HG03139 (cell line): Measurements from ENCODE around the gene AOC1.
"Not testable (repeated sequence)": the region's sequence is repeated elsewhere in the genome, so short reads cannot be mapped to it uniquely, and the experiment has no call there.

Source experiments
- ATAC-seq: cut with Tn5 transposase; IDR thresholded peaks from one replicate; pipeline ENCODE4 v1.9.1; 2021; ENCODE audit not compliant: unreplicated experiment

The AOC1 gene

DNA sequence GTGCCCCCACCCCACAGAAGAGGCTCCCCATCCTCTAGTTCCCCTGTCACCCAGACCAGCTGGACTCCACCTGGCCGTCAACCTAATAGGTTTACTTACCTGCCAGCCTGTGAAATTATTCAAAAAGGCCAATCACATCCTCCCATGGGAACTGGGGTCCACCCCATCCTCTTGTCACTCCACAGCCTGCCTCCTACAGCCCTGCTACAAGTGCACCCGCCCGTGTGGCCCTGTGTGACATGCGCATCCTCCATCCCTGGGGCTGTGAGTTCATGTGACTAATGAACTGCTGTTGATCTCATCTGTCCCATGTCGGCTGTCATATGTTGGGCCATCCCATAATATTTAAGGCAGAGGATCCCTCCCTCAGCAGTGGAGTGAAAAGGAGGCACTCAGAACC lies 39.4 kb downstream of the AOC1 start:
- ATAC-seq, result no peak

DNA sequence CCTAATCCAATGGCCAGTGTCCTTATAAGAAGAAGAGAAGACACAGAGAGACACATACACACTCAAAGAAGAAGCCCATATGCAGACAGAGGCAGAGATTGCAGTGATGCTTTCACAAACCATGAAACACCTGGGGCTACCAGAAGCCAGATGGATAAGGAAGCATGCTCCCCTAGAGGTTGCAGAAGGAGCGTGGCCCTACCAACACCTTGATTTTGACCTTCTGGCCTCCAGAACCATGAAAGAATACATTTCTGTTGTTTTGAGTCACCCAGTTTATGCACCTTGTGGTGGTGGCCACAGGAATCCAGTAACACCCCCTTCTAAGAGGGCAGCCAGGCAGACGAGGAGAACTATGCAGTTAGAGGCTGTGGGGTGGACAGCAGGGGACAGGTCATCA lies 43.5 kb downstream of the AOC1 start:
- no peak for ATAC-seq

DNA sequence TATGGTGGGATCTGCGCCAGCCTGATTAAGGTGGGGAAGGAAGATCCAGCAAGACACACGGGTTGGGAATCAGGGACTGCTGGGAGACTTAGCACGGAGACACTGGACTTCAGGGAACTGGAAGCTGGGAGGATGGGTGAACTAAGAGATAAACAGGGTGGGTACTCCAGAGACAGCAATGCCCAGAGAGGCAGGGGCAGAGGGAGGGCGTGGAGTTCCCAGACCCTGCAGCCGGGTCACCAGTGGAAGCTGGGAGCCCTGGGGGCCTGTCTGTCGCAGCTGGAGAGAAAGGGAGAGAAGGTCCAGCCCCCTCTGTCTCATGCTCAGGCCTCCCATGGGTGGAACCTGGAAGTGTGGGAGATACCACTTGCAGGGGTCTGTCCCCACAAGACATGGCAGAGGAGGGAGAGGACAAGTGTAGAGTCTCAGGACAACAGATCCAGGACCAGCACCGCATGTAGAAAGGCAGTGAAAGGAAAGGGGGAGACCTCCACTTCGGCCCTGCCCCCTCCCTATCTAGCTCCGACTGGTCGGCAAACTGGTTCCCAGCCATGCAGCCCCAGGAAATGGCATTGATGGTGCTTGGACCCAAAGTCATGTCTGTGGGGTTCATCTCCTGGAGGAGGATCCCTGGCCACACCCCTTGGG lies 44.4 kb downstream of the AOC1 start:
- ATAC-seq, result no peak

DNA sequence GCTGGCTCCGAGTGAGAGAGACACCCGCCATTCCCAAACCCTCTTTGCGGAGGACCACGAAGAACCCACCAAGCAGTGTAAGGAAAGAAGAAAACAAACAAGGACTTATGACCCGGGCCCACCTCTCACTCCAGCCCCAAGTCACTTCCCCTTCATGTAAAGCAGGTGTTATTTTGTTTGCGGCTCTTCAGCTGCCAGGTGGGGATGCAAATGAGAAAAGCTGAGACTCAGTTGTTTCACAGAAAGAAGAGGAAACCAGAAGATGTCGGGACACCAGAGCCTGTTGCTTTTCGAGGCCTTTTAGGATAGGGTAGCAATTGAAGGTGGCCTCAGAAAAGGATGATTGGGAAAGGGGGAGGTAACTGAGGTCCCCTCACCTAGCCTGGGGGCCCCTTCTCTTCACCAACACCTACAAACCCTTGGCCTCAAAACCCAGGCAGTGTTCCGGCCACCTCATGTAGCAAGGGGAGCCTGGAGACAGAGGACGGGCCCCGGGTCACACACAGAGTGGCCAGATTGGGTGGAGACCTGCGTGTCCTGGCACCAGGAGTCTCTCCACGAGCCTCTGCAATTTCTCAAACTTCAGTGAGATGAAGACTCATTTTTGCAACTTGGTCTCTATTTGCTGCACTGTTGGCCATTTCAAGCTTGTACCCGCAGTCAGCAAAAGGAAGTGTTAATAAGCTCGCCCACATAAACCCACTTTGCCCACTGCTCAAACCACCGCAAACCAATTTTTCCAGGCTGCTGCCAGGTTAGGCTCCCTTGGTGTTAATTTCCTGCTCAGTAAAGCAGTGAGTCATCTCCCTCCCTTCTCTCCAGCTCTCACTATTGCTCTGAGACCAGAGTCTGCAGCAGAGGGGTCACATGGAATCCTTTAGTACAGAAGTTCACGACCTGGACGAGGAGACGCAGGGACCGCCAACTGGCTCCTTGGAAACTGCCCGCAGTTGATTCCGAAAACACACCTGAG lies 45.5 kb downstream of the AOC1 start:
- ATAC-seq, result no peak

DNA sequence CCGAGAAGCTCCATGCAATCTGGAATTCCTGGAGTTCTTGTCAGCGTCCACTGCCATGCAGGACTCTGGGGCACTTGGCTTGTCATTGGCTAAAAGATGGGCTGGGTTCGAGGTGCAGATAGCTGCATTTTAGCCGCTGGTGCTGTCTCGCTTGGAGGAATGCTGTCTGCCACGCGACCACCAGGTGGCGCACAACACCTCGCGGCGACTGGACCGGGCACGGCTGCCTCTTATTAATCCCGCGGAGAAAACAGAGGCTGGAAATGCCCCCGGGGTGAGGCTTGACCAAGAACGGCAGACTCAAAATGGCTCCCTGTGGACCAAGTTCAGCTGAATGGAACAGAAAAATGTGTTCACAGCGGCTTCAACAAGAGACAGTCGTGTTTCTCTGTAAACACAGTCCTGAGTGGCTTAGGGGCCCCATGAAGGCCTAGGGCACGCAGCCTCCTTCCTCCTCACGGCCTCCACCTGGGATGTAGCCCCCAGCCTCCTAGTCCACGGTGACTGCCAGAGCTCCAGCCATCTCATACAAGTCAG lies 46.2 kb downstream of the AOC1 start:
- no peak for ATAC-seq

DNA sequence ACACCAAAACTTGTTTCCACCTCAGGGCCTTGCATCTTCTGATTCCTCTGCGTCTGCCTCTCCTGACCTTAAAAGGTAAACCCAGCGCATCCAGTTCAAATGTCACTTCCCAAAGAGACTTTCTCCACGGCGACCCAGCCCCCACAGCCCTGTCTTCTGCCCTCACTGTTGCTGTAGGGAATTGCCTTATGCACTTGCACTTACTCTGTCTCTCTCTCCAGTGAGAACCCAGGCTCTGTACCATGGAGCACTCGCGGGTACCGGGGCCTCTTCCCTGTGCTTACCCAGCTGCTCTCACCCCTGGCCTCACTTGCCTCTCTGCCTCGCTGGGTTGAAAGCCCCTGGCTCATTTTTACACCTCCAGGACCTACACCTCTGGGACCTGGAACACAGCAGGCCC lies 48.4 kb downstream of the AOC1 start:
- no peak for ATAC-seq

DNA sequence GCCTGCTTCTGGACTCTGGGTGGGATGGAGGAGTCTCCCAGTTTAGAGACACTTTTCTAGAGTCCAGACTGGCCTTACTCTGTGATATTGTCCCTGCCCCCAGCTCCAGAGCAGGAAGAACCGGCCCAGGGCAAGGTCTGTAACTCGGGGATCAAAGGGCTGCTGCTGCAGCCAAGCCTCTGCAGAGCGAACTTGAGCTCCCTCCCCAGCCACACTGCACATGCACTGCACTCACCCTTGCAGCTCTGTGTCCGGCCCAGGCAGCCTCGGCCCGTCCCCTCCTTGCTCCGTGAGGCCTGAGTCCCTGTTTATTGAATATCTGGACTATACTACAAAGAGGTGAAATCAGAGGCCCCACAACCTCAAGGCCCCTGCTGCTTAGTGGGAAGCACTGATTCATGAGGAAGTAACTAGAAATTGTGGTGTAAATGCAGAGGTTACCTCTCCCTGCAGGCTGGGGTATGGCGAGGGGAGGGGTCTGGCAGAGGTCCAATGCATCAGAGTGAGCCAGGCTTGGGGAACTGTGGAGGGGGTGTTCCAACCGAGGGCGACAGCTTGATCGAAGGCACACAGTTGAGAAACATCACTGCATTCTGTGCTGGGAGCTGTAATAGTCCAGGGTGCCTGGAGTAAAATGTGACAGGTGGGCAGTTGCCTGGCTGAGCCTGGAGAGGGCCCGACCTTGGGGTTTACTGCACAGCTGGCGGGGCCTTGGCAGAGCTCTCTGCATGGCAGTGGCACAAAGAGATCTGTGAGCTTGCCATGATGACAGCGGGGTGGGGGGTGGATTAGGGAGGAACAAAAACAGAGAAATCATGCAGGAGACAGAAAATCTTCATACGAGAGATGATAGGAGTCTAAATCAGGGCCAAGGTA lies 49.1 kb downstream of the AOC1 start:
- no peak for ATAC-seq

DNA sequence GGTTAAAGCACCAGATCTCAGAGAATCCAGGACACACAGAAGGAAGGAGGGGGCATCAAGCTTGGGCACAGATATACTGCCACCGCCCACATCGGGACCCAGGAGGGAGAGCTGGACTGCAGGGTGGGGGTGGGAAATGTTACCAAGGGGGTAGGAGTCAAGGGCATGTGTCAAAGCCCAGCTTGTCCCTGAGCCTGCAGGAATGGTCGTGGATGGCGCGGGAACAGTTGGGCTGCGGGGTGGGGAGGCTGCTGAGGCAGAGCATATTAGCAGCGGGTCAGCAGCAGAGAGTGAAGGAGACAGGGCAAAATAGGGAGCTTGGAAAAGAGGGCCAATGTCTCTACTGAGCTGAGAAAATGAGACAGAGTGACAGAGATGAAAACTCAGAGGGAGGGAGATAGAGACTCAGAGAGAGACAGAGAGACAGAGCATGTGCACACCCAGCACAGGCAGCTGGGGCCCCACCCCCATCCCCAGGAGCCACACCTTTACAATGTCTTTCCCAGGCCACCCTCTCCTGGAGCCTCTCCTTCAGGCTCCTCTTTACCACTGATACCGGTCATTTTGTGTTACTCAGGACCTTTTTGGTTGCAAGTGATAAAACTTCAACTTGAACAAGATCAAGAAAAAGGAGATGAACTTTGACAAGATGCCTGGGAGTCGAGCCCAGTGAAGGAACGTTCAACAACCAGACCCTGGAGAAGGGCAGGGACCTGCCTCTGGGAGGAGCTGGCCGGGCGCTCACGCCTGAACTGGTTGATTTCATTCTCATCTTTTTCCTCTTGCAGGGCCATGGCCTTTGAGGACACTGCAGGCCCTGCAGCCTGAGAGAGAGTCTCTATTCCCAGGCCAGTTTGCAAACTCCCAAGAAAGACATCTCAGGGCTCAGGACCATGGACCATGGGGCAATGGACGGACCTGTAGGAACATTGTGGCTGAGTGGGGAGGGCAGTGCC lies 50.0 kb downstream of the AOC1 start:
- ATAC-seq, result no peak

DNA sequence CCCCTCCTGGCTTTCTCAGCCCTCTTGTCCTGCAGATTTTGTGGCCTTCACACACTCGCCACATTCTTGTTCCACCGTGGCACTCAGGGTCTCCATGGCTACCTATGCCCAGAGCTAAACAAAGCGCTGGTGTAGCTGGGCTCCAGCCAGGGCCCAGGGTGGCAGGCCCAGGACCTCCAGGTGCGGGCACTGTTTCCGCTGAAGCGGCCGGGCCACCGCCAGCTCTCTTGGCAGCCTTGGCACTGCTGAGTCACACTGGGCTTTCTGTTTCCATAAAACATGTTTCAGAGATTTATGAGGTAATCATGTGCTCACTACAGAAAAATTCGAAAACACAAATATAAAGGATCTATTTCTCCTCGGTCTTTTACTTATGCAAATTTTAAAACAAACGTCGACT lies 51.3 kb downstream of the AOC1 start:
- ATAC-seq, result no peak

DNA sequence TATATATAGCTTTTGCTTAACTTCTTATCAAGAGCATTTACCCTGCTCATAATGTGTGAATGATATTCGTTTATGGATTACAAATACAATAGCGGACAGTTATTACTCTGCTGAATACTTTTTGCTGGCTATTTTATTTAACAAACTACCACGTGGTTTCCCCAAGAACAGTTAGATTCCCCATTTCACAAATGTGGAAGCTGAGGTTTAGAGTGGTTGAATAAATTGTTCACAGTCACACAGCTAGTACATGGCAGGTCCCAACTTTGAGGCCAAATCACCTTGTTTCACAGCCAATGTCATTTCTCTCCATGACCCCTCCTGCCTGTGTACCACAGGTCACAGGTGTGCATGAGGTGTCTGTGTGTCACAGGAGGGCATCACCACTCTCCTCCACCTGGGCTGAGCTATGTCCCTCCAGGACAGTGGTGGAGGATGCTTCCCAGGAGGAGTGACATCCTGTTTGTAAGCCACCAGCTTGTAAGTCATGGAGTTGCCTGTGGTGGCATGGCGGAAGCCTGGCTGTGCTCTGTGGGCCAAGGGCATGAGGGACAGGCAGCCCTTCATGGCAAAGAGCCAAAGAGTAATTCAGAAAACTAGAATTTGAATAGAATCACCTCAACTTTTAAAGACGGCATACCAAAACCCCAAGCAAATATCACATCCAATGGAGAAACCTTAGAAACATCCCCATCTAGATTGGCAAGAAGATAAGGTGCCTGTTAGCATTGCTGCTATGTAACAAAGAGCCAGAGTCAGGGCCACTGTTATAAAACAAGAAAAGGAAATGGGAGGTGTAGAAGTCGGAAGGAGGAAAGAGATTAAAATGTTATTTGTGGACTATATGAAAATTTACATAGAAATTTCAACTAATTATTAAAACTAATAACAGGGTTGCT lies 51.9 kb downstream of the AOC1 start:
- no peak for ATAC-seq

DNA sequence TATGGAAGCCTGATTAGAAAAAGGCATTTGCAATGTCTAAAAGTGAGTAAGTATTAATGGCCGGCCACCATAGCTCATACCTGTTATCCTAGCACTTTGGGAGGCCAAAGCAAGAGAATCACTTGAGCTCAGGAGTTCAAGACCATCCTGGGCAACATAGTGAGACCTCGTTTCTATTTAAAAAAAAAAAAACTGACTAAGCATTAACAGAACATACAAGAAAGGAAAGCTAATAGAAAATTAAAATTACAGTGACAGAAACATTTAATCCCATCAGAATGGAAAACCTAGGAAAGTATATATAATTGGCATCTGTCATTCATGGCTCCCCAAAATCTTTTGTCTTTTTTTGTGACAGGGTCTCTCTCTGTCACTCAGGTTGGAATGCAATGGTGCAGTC lies 55.9 kb downstream of the AOC1 start:
- no peak for ATAC-seq

DNA sequence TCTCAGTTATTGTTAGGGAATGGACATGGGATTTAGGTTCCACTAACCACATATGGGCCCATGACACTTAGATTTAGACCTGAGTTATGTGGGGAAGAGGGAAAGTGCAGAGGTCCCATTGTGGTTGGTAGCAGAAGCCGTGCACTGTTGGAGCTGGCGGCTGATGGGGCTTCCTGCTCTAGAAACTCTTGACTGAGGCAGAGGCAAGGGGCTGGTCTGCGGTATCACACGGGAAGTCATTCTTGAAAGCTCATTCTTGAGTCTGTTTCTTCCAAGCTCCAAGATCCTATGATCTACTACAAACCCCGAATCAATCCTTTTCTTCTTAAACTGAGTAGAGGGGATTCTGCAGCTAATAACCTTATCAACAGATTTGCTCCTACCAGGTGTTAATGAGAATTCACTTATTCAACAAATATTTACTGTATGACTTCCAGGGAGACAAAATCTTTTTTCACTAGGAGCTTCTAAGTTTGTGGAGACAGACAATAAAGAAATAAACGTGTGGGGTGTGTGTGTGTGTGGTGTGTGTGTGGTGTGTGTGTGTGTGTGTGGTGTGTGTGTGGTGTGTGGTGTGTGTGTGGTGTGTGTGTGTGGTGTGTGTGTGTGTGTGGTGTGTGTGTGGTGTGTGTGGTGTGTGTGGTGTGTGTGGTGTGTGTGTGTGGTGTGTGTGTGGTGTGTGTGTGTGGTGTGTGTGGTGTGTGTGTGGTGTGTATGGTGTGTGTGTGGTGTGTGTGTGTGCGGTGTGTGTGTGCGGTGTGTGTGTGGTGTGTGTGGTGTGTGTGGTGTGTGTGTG lies 57.1 kb downstream of the AOC1 start:
- no peak for ATAC-seq

DNA sequence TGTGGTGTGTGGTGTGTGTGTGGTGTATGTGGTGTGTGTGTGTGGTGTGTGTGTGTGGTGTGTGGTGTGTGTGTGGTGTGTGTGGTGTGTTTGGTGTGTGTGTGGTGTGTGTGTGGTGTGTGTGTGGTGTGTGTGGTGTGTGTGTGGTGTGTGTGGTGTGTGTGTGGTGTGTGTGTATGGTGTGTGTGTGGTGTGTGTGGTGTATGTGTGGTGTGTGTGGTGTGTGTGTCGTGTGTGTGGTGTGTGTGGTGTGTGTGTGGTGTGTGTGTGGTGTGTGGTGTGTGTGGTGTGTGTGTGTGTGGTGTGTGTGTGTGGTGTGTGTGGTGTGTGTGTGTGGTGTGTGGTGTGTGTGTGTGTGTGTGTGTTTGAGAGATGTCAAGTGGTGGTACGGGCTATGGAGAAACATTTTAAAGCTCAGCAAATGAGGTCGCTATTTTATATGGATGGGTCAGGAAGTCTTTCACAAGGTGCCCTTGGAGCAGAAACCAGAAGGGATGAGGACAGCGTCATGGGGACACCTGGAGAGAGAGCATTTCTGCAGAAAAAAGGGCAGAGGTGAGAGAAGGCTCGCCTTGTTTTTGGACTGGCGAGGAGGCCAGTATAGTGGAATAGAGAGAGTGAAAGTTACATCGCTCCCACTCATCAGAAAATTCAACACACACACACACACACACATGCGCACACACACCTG lies 58.1 kb downstream of the AOC1 start:
- ATAC-seq, result not testable (repeated sequence)

DNA sequence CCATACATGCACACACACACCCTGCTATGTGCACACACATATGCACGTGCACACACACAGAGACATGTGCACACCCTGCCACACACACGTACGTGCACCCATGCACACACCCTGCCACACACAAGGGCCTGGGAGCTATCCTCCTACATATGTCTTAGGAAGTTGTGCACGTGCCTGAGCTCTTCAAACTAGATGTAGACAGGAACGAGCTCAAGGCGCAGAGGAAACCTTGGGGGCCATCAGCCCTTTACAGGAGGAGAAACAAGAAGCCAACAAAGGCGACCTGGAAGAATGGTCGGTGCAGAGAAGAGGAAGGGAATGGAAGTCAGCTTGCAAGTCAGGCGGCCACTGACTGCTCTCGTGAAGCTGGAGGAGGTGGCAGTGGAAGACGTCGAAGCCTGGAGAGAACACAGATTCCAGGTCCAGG lies 58.7 kb downstream of the AOC1 start:
- ATAC-seq, result no peak
